Endothelial cell of umbilical vein (primary cell): Measurements from ENCODE around the gene EMC6. TPM values are rescaled to one million over a fixed set of nuclear protein-coding genes. Genes with fewer than 3 reads are reported as not detected.

Source experiments
- BruUV-seq: library from RNA; stranded (reverse); fragments of 400-500 nt; replicated peaks from 2 replicates; lab custom pipeline; 2021; lab: Mats Ljungman, UMichigan
- CTCF ChIA-PET: fragments of 300-600, 350-600 bp; sonication (Branson Sonifier 250); formaldehyde crosslinking; loops from one replicate; lab custom pipeline; 2021; ENCODE audit warnings: antibody characterized with exemption, inconsistent platforms; lab: Charles Lee
- POLR2A ChIA-PET: fragments of 300-600, 350-600 bp; sonication (Branson Sonifier 250); formaldehyde crosslinking; loops from one replicate; lab custom pipeline; 2021; ENCODE audit warnings: antibody characterized with exemption, inconsistent platforms; lab: Charles Lee
- DNase-seq: peaks from one replicate; pipeline ENCODE4 v3.0.0-alpha.2; 2011; ENCODE audit warnings: low read depth, low spot score
- FAIRE-seq: peaks from 2 replicates; lab custom pipeline; 2011; peaks lifted over from hg19 to GRCh38; lab: Jason Lieb, UNC
- H2AFZ ChIP-seq: 2 replicates; pipeline ENCODE4 v1.6.0; 2012; ENCODE audit warnings: low read depth, low read length, control low read depth, inconsistent platforms
- H3K27ac ChIP-seq: 2 replicates; pipeline ENCODE4 v1.5.1; 2011; ENCODE audit warnings: low read depth, mild to moderate bottlenecking, control low read depth, low read length, moderate library complexity; ENCODE audit not compliant: insufficient read depth
- H3K27me3 ChIP-seq, 2 experiments: 2 replicates each; pipeline versions ENCODE4 v1.6.0 to v1.6.1; 2011; ENCODE audit warnings: low read length in 2 of 2, mixed read lengths in 1 of 2; ENCODE audit not compliant: control insufficient read depth in 2 of 2, insufficient read depth in 2 of 2
- H3K36me3 ChIP-seq, 2 experiments: 2 replicates in 1 of 2; 3 replicates in 1 of 2; pipeline ENCODE4 v1.5.1; 2011; ENCODE audit warnings: low read length in 2 of 2, mild to moderate bottlenecking in 1 of 2, moderate library complexity in 1 of 2; ENCODE audit not compliant: control insufficient read depth in 2 of 2, insufficient read depth in 2 of 2; ENCODE audit errors: extremely low read depth in 1 of 2
- H3K4me1 ChIP-seq: 3 replicates; pipeline ENCODE4 v1.5.1; 2011; ENCODE audit warnings: mild to moderate bottlenecking, low read length; ENCODE audit not compliant: control insufficient read depth, insufficient read depth; ENCODE audit errors: extremely low read depth
- H3K4me2 ChIP-seq: 2 replicates; pipeline ENCODE4 v1.6.1; 2011; ENCODE audit warnings: low read length, control low read depth, mixed read lengths; ENCODE audit not compliant: insufficient read depth
- H3K4me3 ChIP-seq, 3 experiments: fragments of 200-600 bp in 1 of 3; sonication (generic), shearing (Covaris generic) in 1 of 3; replicated peaks in 1 of 3; 2 replicates each; pipeline ENCODE4 v1.5.1; 2011 to 2016; ENCODE audit warnings: control low read depth in 3 of 3, low read length in 3 of 3, mild to moderate bottlenecking in 2 of 3, inconsistent platforms in 1 of 3, low read depth in 1 of 3, moderate library complexity in 1 of 3; ENCODE audit not compliant: insufficient read depth in 1 of 3
- H3K79me2 ChIP-seq: 2 replicates; pipeline ENCODE4 v1.6.0; 2012; ENCODE audit warnings: low read length, inconsistent platforms; ENCODE audit not compliant: control insufficient read depth, insufficient read depth
- H3K9ac ChIP-seq: replicated peaks from 2 replicates; pipeline ENCODE3; 2011; ENCODE audit warnings: low read length, control low read depth; ENCODE audit not compliant: insufficient read depth; ENCODE audit errors: extremely low read depth
- H3K9me1 ChIP-seq: replicated peaks from 3 replicates; pipeline ENCODE4 v1.6.0; 2011; ENCODE audit warnings: mild to moderate bottlenecking, low read length; ENCODE audit not compliant: control insufficient read depth, insufficient read depth; ENCODE audit errors: extremely low read depth
- H3K9me3 ChIP-seq: replicated peaks from 2 replicates; pipeline ENCODE4 v1.5.1; 2012; ENCODE audit warnings: low read length, inconsistent platforms; ENCODE audit not compliant: control insufficient read depth, insufficient read depth
- H4K20me1 ChIP-seq: replicated peaks from 2 replicates; pipeline ENCODE3; 2011; ENCODE audit warnings: mild to moderate bottlenecking, low read length; ENCODE audit not compliant: control insufficient read depth, insufficient read depth; ENCODE audit errors: extremely low read depth
- EZH2 ChIP-seq: IDR thresholded peaks from 2 replicates; pipeline ENCODE4 v1.6.1; 2012; ENCODE audit warnings: borderline replicate concordance, low read depth, mild to moderate bottlenecking, moderate library complexity, low read length, inconsistent platforms; ENCODE audit not compliant: severe bottlenecking
- FOS ChIP-seq: IDR thresholded peaks from 2 replicates; pipeline ENCODE4 v1.6.1; 2011; ENCODE audit warnings: mild to moderate bottlenecking, low read length, moderate library complexity, borderline replicate concordance; ENCODE audit not compliant: insufficient read depth
- JUN ChIP-seq: IDR thresholded peaks from 2 replicates; pipeline ENCODE4 v1.6.1; 2011; ENCODE audit warnings: borderline replicate concordance, low read depth; ENCODE audit not compliant: insufficient read length, insufficient read depth
- MAX ChIP-seq: IDR thresholded peaks from 2 replicates; pipeline ENCODE4 v1.6.1; 2011; ENCODE audit not compliant: insufficient read depth, insufficient read length
- POLR2A ChIP-seq: IDR thresholded peaks from 2 replicates; pipeline ENCODE4 v1.6.1; 2012; ENCODE audit warnings: low read depth, mild to moderate bottlenecking, control low read depth, low read length
- POLR2AphosphoS5 ChIP-seq: IDR thresholded peaks from 2 replicates; pipeline ENCODE4 v1.6.1; 2012; ENCODE audit warnings: low read depth, mild to moderate bottlenecking, control low read depth, low read length, moderate library complexity; ENCODE audit not compliant: insufficient read depth
- dilution Hi-C: fragments of 300-500 bp; cut with MboI; formaldehyde crosslinking; loops from one replicate; pipeline ENCODE4 v1.15.0; 2019; ENCODE audit warnings: low sequenced_read_pairs; ENCODE audit not compliant: extremely low pct_ligation_motif_present
- intact Hi-C: fragments of 100-400 bp; cut with micrococcal nuclease; formaldehyde crosslinking; loops from one replicate; pipeline ENCODE4 v1.10.0; 2022
- polyA plus RNA-seq, 4 experiments: library from polyadenylated mRNA; depleted of rRNA in 3 of 4; stranded (reverse) in 3 of 4; unstranded in 1 of 4; fragments of >200 nt; gene quantifications; 2 replicates each; pipeline versions ENCODE4 v1.2.1 to v1.2.3, GENCODE V29; 2011 to 2012; ENCODE audit warnings: missing spikeins in 1 of 4
- total RNA-seq: library from RNA; stranded (reverse); gene quantifications from 2 replicates; pipeline ENCODE4 v1.2.3, GENCODE V29; 2021

Gene EMC6
- total and polyA plus RNA-seq, 2 donors (not counting 3 experiments of a cell fraction or from before 2014, with no cell fraction given) = 54.0 to 105 TPM

DNA sequence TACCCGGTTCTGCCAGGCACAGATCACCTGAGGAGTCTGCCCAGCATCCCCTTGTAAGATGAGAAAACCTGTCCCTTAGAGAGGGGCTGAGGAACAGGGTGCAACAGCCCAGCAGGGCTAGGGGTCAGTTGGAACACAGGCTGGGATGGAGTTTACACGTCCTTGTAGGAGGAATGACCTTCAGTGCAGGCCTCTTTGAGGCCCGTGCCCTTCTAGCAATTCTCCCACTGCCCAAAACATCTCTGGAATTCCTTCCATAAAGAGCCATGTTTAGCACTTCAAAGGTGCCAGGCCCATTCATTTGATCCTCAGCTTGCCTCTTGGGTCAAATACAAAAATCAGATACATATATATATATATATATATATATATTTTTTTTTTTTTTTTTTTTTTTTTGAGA lies 27.6 kb upstream of the EMC6 start:
- peaks cover 6% of the 10 kb centered on the region for H3K79me2 ChIP-seq
- no peak for DNase-seq
- H3K27ac ChIP-seq = no peak overlapping the region
- TF ChIP-seq JUN = no peak
- TF ChIP-seq MAX = no peak
- no peak for TF ChIP-seq POLR2A
- no peak overlapping the region for H3K9ac ChIP-seq
- no peak for FAIRE-seq
- intact Hi-C loops (no loop called here), dilution Hi-C loops (no loop called here)
- ChIA-PET CTCF (interaction anchor here (1.2 kb wide), 1 partner anchor 592 kb away, joined by 5 read pairs; no protein-coding TSS in a partner anchor), POLR2A (no interaction called here)
- no peak overlapping the region for H2AFZ ChIP-seq
- no peaks in the 10 kb centered on the region for H4K20me1 ChIP-seq
- H3K4me1 ChIP-seq = peaks cover 10% of the 10 kb centered on the region
- H3K27me3 ChIP-seq = no peaks in the 10 kb centered on the region
- no TSS peak for BruUV-seq
- no peak overlapping the region for H3K4me2 ChIP-seq
- H3K4me3 ChIP-seq = no peak overlapping the region
- H3K9me3 ChIP-seq = no peaks in the 10 kb centered on the region
- H3K9me1 ChIP-seq = no peaks in the 10 kb centered on the region
- peaks cover 0 to 7% of the 10 kb centered on the region in 2 experiments for H3K36me3 ChIP-seq

- CTCF ChIA-PET = no interaction called here
Measured at GRCh38 chr17:3641717-3642486, 26.7 kb upstream of the EMC6 start.

More at GRCh38 chr17:3641717-3642486, 26.7 kb upstream of the EMC6 start:
- POLR2A ChIA-PET = no interaction called here
- no peak overlapping the region for H3K4me3 ChIP-seq
- H3K36me3 ChIP-seq = peaks cover 0 to 7% of the 10 kb centered on the region in 2 experiments
- H3K4me2 ChIP-seq = no peak overlapping the region
- no peak overlapping the region for H3K9ac ChIP-seq
- intact Hi-C loops (no loop called here), dilution Hi-C loops (no loop called here)
- TF ChIP-seq FOS = no peak
- TF ChIP-seq POLR2A = no peak
- TF ChIP-seq EZH2 = no peak
- TF ChIP-seq POLR2AphosphoS5 = no peak
- TF ChIP-seq MAX = no peak
- no peak for TF ChIP-seq JUN
- H3K9me3 ChIP-seq = no peaks in the 10 kb centered on the region
- no peaks in the 10 kb centered on the region for H3K9me1 ChIP-seq
- H3K27me3 ChIP-seq = no peaks in the 10 kb centered on the region
- peaks cover 9% of the 10 kb centered on the region for H3K4me1 ChIP-seq
- no TSS peak for BruUV-seq
- peak; percentile 61 for FAIRE-seq
- no peaks in the 10 kb centered on the region for H4K20me1 ChIP-seq
- H2AFZ ChIP-seq = no peak overlapping the region
- H3K27ac ChIP-seq = peak overlapping the region; percentile 19
- H3K79me2 ChIP-seq = peaks cover 4% of the 10 kb centered on the region
- peak; percentile 18 for DNase-seq
